GM23248 (cell line): ENCODE measurements around the gene GGTLC3.
"Not testable (repeated sequence)": the region's sequence is repeated elsewhere in the genome, so short reads cannot be mapped to it uniquely, and the experiment has no call there.

Source experiments
- EZH2 ChIP-seq: fragments of 200-600 bp; sonication (generic); IDR thresholded peaks from 2 replicates; pipeline ENCODE4 v1.6.1; 2018; ENCODE audit warnings: antibody characterized with exemption, mild to moderate bottlenecking; ENCODE audit not compliant: insufficient read depth, poor library complexity, severe bottlenecking
- EZH2phosphoT487 ChIP-seq: fragments of 200-600 bp; sonication (generic); IDR thresholded peaks from 2 replicates; pipeline ENCODE4 v1.6.1; 2018; ENCODE audit warnings: antibody characterized with exemption, moderate library complexity, mild to moderate bottlenecking, low read depth; ENCODE audit not compliant: insufficient read depth

GRCh38 chr22:18558939-18559338, 41.0 kb upstream of the GGTLC3 start:
- TF ChIP-seq EZH2phosphoT487, EZH2: not testable (repeated sequence)
